Measurements from ENCODE around the gene SLC2A5.
"Not testable (repeated sequence)": the region's sequence is repeated elsewhere in the genome, so short reads cannot be mapped to it uniquely, and the experiment has no call there.

SLC2A5 gene

GRCh38 chr1:9004031-9004699 is 65.3 kb downstream of the SLC2A5 start:
- DNase-seq = no peak

- not testable (repeated sequence) for DNase-seq
Measured at GRCh38 chr1:9002215-9002560, 67.2 kb downstream of the SLC2A5 start.

GRCh38 chr1:9001534-9002214 is 67.8 kb downstream of the SLC2A5 start:
- not testable (repeated sequence) for DNase-seq

GRCh38 chr1:8993962-8994675 is 75.3 kb downstream of the SLC2A5 start:
- DNase-seq = not testable (repeated sequence)

- no peak for DNase-seq
Measured at GRCh38 chr1:8992936-8993687, 76.3 kb downstream of the SLC2A5 start.

- no peak for DNase-seq
Measured at GRCh38 chr1:8989821-8990220, 79.6 kb downstream of the SLC2A5 start.

GRCh38 chr1:8989061-8989460 is 80.4 kb downstream of the SLC2A5 start:
- DNase-seq = no peak

- DNase-seq = no peak
Measured at GRCh38 chr1:8988618-8988967, 80.8 kb downstream of the SLC2A5 start.

- peak; percentile 16 to 65 (median 47) for DNase-seq
Measured at GRCh38 chr1:8987881-8988617, 81.4 kb downstream of the SLC2A5 start.

- no peak for DNase-seq
Measured at GRCh38 chr1:8986814-8987190, 82.6 kb downstream of the SLC2A5 start.

GRCh38 chr1:8985915-8986813 is 83.3 kb downstream of the SLC2A5 start:
- no peak for DNase-seq

Measured in activated naive CD4-positive, alpha-beta T cell (primary cell).